Dermis microvascular lymphatic vessel endothelial cell (primary cell): ENCODE measurements around the gene GPR119. TPM values are rescaled to one million over a fixed set of nuclear protein-coding genes. Genes with fewer than 3 reads are reported as not detected.
"Not testable (repeated sequence)": the region's sequence is repeated elsewhere in the genome, so short reads cannot be mapped to it uniquely, and the experiment has no call there.

Experiments used
- DNase-seq, 2 donors: peaks; one replicate each; pipeline versions ENCODE4 v3.0.0 to v3.0.0-alpha.2; 2010; ENCODE audit warnings: low read depth in 2 of 2
- total RNA-seq: library from RNA; depleted of rRNA; stranded (reverse); fragments of >200 nt; gene quantifications from 2 replicates; pipeline ENCODE4 v1.2.1, GENCODE V29; 2014

The GPR119 gene
- total RNA-seq: not detected in 2 replicates

DNA sequence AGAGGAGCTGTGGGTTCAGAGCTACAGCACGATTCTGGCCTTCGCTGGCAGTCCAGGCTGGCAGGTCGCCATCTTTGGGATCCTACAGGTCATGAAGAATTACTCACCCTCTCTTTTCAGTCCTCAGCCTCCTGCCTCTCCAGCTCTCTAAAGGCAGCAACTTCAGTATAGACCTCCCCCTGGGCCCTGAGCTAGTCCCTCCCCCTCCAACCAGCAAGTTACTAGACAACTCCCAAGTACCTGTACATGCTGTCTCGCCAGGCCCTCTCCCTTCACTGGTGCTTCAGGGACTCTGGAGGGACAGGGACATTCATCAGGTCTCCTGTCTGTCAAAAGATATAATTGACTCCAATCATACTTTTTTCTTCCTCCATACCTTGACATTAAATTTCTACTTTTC, at the start of gene GPR119:
GPR119 (minus strand) TSS at position 155 of the 400 bp plus-strand sequence. CDS start 227 bp downstream, outside the sequence.
- DNase-seq: no peak

DNA sequence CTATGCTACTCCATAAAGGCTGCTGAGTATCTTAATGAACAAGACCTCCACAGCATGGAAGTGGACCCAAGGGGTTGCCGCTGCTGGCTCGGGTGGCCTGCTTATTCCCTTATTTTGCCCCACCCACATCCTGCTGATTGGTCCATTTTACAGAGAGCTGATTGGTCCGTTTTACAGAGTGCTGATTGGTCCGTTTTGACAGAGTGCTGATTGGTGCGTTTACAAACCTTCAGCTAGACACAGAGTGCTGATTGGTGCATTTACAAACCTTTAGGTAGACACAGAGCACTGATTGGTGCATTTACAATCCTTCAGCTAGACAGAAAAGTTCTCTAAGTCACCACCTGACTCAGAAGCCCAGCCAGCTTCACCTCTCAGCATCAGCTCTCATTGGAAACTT, 43.8 kb upstream of the GPR119 start:
- DNase-seq: not testable (repeated sequence)

DNA sequence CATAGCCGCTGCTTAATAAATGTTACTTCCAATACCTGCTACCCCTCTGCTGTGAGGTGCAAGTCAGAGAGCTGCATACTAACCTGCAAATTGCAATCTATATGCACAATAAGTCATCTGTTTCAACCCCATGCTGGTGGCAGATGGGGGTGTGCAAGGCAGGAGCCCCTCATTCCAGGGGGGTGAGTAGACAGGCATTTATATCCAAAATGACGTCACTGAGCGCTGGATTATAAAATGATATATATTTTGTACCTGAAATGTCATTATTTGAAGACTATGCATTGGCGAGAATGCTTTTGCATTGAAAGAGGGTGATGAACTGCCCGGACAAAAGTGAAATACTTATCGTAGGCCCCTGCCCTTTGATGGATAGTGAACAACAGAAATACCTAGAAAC, 41.1 kb upstream of the GPR119 start:
- no peak for DNase-seq

DNA sequence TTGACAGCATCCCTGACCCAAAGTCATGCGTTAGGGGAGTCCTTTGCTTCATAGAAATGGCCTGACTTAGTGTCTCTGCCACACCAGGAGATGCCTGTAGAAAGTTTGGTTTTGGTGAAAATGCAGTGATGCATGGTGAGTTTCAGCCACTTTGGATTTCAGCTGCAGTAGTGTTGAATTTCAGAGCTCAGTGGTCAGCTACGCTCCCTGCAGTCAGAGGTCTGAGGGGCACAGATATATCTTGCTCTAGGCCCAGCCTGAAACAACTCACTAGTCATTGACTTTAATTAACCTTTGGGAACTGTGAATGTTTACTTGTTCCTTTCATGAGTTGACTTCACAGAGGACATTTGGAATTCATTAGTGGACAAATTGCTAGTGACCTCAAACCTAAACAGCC, 33.8 kb upstream of the GPR119 start:
- no peak for DNase-seq

DNA sequence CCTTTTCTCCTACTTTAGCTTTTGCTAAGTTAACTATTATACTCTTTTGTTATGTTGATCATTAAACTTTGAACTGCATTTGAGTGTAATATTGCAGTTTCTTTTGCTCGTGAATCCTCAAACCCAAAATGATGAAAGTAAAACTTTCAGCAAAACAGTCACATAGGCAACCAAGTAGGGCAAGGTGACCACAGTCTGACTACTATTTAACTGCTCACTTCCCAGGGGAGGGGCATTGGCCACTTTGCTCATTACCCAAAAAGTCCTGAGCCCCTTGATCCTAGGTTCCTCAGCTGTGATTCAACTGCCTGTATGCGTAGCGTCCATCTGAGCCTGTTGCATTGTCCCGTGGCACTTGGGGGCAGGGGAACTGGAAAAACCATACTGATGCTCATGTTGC, 33.3 kb upstream of the GPR119 start:
- DNase-seq: no peak

DNA sequence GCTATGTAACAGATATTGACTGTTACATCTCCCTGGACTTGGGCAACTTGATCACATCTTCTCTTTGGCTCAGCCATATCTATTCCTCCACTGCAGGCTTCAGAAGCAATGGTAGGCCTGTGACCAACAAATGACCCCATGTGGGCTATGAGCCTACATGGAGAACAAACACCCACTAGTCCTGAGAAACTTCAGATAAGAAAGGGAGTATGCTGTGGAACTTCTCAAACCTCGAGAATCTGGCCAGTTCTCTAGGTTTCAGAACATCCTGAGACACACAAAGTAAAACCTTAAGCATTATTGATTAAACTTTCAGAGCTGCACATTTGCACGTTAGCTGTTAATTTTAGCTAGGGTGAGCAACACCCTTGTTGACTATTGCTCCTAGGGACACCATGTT, 32.6 kb upstream of the GPR119 start:
- no peak for DNase-seq

DNA sequence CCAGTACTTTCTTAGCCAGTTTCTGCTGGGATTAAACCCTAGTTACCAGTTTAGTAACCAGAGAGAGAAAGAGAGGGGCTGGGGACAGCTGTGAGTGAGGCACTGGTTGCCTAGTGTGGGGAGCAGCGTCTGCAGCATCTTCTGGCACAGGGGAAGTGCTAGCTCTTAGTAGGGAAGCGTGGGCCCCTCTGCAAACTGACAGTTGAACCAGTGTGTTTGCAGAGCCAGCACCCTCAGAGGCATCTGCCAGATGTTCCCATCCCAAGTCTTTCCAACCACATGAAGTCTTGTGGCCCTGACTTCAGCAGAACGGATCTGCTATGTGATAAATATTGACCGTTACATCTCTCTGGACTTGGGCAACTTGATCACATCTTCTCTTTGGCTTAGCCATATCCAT, 31.3 kb upstream of the GPR119 start:
- no peak for DNase-seq

DNA sequence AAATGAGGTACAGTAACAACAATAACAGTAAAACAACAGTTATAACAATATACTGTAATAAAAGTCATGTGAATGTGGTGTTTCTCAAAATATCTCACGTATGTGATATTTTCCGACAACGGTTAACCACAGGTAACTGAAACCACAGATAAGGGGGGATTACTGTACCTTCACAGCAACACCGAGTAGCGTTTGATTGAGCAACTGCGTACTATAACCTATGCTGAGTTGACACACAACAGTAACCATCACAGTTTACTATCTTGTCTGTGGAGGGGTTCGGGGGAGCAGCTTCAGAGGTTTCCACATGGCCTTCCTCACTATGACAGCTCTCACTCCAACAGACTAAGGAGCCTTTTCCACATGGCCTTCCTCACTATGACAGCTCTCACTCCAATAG, 29.7 kb upstream of the GPR119 start:
- no peak for DNase-seq

DNA sequence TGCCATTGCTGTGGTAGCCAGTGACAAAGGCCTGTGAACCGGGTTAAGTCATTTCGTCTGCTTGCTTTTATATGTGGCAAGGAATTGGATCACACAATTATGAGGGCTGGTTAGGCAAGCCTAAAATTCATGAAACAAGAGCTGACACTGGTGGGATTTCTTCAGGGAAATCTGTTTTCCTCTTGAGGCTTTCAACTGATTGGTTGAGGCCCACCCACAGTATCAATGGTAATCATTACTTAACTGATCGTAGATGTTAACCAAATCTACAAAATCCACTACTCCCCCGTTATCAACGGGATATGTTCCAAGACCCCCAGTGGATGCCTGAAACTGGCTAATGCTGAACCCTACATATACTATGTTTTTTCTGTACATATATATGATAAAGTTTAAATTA, 29.3 kb upstream of the GPR119 start:
- no peak for DNase-seq

DNA sequence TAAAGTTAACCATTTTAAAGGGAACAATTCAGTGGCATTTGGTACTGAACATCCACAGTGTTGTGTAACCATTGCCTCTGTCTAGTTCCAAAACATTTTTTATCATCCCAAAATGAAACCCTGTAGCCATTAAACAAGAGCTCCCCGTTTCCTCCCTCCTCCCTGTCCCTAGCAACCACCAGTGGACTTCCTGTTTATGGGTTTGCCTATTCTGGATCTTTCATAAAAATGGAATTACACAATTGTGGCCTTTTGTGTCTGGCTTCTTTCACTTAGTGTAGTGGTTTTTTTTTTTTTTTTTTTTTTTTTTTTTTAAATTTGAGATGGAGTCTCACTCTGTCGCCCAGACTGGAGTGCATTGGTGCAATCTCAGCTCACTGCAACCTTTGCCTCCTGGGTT, 27.9 kb upstream of the GPR119 start:
- DNase-seq: peak in 1 of 2 donors; percentile 14

DNA sequence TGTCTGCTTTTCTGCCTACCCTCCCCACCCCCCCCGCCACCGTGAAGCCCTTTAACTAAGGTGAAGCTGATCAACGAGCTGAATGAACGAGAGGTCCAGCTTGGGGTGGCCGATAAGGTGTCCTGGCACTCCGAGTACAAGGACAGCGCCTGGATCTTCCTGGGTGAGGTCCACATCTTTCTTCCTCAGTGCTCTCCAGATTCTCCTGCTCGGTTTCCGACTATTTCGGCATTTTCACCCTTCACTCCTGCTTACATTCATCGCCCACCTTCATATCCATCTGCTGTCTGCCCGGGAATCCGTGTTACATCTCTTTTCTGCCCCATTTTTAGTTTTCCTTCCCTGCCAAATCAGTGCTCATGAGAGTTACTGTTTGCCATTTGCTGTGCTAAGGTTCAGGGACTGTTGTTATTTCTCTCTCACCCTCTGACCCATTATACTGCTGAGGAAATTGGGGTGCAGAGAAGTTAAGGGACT, 16.8 kb upstream of the GPR119 start:
- DNase-seq: no peak

DNA sequence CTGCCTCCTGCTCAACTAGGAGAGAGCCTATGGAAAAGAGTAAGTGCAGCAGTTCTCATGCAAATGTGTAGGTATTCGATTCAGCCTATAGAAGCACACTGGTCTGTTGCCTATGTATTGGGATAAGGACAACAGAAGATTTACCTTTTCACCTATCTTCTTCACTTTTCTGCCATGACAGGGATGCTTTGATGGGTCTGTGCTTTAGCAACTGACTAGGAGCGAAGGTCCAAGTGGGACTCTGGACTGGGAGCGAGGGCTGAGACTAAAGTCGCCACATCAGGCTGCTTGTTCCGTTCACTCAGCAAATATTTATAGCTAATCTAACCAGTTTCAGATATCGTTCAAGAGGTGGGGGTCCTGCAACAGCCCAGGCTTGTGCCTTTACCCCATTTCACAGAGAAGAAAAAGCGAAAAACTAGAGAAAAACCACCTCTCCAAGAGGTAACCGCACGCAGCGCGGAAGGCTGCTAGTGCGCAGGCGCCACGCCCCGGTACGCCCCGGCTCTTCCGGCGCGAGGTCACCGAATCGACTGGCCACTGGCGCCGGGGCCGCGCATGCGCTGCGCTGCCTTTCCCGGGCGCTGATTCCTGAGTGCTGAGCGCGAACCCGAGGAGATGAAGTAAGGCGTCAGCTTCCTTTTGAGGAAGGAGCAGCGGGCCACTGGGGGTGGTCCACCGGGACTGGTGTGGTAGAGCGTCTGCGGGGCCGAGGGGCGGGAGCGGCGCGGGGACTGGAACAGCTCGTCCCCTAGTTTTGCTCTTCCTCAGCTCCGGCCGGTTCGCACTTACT, 16.1 kb upstream of the GPR119 start, which contains the start of gene RBMX2:
RBMX2 (plus strand) TSS at position 573 of the 793 bp plus-strand sequence; CDS start at position 619, 46 bp downstream.
- peak; percentile 30 to 72 for DNase-seq

DNA sequence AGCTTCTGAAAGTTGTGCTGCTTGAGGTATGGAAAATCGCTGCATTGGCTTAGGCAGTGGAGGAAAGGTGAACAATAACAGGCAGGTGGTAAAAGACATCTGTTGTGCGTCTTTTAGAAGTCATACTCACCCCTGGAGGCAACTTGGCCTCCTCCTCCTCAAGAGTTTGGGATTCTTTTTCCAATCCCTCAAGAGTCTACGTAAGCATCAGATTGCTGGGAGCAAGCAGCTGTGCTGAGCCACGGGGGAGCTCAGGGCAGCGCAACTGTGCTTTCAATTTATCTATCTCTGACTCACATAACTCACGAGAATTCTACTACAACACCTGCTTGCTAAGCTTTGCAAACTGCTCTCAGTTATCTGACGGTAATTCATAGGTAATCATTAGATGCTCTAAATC, 9.9 kb upstream of the GPR119 start:
- DNase-seq: no peak

DNA sequence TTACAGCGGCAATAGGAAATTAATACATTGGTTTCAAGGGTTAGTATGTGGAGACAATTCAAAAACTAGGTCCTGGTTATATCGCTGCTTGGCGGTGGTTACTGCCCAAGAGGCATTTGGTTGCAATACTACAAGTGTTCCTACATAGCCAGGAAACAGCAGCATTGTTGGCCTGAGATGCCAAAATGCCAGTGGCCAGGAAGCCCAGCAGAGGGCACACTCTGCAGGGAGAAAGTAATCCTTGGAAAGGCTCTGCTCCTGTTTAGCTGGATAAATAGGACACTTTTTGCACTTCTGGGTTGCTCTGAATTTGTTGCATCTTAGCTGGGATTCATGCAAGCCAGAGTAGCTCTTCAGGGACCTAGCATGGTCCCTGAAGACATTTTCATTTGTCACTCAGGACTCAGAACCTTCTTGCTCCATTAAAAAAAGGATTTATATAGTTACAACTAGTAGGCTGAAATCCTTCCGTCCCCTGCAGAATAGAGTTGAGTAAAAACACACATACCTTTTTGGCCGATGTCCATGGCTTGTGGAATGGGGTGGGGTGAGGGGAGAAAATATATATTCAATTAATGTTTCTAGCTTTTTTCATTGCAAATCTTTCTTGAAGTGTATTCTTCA, 8.1 kb upstream of the GPR119 start:
- DNase-seq: peak; percentile 12 to 44

DNA sequence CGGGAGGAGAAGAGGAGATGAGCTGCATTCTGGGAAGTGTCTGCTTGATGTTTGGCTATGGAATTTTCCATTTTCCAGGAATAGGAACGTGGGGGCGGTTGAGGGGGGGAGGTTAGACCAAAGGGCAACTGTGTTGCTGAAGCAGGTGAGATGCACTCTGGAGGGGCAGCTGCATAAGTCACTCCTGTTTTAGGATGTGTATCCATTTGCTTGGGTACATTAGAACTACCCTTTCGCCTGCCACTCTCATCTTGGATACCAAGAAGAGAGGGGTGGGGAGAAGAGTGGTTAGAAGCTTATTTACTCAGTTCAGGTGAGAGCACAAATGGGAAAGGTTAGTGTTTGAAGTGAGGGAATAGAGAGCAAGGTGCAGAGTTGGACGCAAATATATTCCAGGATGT, 934 bp upstream of the GPR119 start:
- DNase-seq: no peak

DNA sequence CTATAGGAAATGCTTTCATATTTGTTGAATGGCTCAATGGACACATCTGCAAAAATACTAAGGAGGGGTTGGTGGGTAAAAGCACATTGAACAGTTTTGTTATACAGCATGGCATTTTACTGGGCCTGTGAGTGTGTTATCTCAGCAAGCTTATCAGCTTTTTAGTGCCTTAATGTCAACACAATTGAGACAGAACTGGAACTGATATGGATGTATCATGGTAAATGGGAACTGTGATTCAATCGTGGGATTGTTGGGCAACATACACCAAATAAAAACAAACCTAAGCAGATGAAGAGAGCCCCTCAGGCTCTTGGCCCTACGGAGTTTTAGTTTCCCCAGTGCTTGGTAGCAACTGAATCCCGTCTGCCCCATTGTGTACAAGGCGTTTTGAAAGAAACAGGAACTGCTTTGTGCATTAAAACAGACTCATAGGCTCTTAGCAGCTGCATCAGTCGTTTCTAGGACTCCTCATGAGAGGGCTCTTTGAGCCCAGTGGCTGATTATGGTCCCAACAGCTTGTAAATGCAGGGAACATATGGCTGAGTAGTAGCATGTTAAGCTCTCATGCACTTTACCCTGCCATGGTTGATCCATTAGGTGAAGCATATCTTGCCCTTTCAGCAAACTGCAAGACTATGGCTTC, 7.3 kb downstream of the GPR119 start:
- DNase-seq: no peak

DNA sequence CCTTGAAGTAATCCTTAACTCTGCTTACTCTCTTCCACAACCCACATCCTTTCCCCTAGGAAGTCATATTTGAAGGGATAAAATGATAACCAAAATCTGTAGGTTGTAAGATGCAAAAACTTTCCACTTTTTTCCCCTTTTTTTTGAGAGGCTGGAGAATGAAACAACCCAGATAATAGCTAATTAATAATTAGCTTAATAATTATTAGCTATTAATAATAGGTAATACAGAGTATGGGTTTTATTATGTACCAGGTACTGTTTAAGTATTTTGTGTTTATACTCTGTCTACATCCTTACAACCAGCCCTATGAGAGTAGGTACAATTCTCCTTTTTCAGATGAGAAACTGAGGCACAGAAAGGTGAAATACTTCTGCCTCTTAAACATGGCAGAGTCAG, 9.4 kb downstream of the GPR119 start:
- DNase-seq: no peak

DNA sequence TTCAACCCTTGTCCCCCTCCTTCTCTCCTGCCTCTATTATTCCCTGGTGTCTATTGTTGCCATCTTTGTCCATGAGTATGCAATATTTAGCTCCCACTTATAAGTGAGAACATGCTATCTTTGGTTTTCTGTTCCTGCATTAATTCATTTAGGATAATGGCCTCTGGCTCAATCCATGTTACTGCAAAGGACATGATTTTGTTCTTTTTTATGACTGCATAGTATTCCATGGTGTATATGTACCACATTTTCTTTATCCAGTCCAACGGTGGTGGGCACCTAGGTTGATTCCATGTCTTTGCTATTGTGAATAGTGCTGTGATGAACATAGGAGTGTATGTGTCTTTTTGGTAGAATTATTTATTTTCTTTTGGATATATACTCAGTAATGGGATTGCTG, 33.4 kb downstream of the GPR119 start:
- DNase-seq: not testable (repeated sequence)

DNA sequence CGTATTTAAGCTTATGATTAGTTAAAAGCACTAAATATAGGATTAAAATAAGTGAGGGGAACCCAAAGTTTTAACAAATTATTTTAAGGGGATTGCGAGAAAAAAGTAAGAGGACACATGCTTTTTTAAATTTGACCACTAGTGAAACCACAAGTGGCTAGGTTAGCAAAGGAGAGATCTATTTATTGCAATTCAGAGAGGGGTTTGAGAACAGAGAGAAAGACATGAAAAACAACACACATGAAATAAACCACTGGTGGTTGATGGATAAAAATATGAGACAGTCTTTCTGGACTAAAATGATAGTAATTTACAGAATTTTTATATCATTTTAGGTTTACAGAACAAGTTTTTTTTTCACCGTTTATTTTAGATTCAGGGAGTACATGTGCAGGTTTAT, 33.9 kb downstream of the GPR119 start:
- no peak for DNase-seq

DNA sequence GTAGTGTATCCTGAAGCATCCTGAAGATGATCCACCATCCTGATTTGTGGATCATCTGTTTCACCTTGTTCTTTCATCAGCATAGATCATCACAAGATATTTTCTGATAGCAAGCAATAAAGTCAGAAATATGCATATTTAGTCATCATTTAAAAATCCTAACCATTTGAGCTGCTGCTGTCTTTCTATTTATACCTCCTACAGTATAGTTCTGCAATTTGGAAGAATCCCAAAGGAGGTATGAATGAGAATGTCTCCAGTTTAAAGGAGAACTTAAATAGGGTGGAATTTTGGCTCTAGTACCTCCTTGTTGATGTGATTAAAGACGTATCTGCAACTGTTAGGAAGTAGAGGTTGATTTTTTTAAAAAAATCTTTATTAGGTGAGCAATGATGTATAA, 38.2 kb downstream of the GPR119 start:
- DNase-seq: no peak

DNA sequence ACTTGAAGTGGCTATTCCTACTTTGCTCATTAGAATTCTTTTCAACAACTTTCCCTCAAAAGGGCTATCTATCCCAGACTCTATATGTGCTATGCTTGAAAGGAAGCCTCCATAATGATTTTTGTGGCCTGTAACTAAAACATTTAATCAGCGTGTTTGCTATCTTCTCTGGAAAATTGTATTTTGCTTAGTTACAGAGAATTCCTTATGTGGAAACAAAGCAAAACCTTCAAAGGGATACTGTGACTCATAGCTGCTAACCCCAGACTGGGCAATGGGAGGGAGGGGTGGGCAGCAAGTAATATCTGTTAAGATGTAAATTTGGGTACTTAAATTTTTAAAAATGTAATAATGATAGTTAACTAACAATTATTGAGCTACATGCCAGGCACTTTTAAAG, 42.1 kb downstream of the GPR119 start:
- DNase-seq: no peak

DNA sequence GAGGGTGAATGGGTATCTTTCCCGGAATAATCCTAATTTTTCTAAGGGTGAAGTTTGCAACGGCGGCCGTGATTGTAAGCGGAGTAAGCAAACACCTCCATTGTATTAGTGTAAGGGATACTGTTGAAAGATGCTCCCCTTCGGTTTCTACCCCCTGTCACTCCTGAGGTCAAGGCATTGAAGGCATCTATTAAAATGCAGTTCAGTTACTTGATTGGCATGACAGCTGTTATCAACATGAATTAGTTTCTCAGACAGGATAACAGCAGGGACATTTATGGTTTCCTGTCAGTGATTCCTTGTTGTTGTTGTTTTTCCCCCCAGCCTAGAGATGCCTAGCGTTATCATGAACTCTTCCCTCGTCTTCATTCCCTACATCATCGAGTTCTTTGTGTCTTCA, 45.2 kb downstream of the GPR119 start:
- DNase-seq: no peak
